Calu3 (cell line): ENCODE results near the gene VASP. TPM values are rescaled to one million over a fixed set of nuclear protein-coding genes. Genes with fewer than 3 reads are reported as not detected.

Experiments used
- Bru-seq: library from RNA; stranded (reverse); fragments of 400-500 nt; gene quantifications from one replicate; lab custom pipeline; 2021; lab: Mats Ljungman, UMichigan
- BruChase-seq, 2 experiments: library from RNA; stranded (reverse); fragments of 400-500 nt; gene quantifications; one replicate each; lab custom pipeline; 2021; lab: Mats Ljungman, UMichigan
- BruUV-seq: library from RNA; stranded (reverse); fragments of 400-500 nt; replicated peaks from 2 replicates; lab custom pipeline; 2021; lab: Mats Ljungman, UMichigan
- CTCF ChIA-PET: fragments of 300-600 bp; sonication (Branson Sonifier 250); formaldehyde crosslinking; loops from one replicate; lab custom pipeline; 2022; ENCODE audit warnings: antibody characterized with exemption; lab: Charles Lee
- DNase-seq: peaks from one replicate; pipeline ENCODE4 v3.0.0; 2022
- H3K27ac Mint-ChIP-seq: one replicate; pipeline ENCODE4 v1.8.0; 2022; ENCODE audit warnings: mixed read lengths; ENCODE audit not compliant: unreplicated experiment
- H3K27me3 Mint-ChIP-seq: one replicate; pipeline ENCODE4 v1.8.0; 2022; ENCODE audit warnings: mixed read lengths; ENCODE audit not compliant: unreplicated experiment
- H3K36me3 Mint-ChIP-seq: one replicate; pipeline ENCODE4 v1.8.0; 2022; ENCODE audit warnings: mild to moderate bottlenecking, moderate library complexity, mixed read lengths; ENCODE audit not compliant: insufficient read depth, unreplicated experiment
- H3K4me1 Mint-ChIP-seq: one replicate; pipeline ENCODE4 v1.8.0; 2022; ENCODE audit warnings: mild to moderate bottlenecking, low read depth, mixed read lengths; ENCODE audit not compliant: unreplicated experiment
- H3K4me3 Mint-ChIP-seq: one replicate; pipeline ENCODE4 v1.8.0; 2022; ENCODE audit warnings: mild to moderate bottlenecking, low read depth, moderate library complexity, mixed read lengths; ENCODE audit not compliant: unreplicated experiment
- H3K9me3 Mint-ChIP-seq: one replicate; pipeline ENCODE4 v1.8.0; 2022; ENCODE audit warnings: low read depth, mixed read lengths; ENCODE audit not compliant: unreplicated experiment
- CTCF ChIP-seq: fragments of 200-600 bp; IDR thresholded peaks from one replicate; pipeline ENCODE4 v1.8.0; 2022; ENCODE audit warnings: antibody characterized with exemption; ENCODE audit not compliant: unreplicated experiment
- intact Hi-C: fragments of 100-400 bp; cut with micrococcal nuclease; formaldehyde crosslinking; loops from one replicate; pipeline ENCODE4 v1.10.0; 2022; ENCODE audit not compliant: unreplicated experiment
- long read RNA-seq: library from polyadenylated mRNA; stranded (forward); transcript quantifications from one replicate; pipeline ENCODE4 v2.0.0, GENCODE V29; 2022
- total RNA-seq: library from RNA; stranded (reverse); gene quantifications from 2 replicates; pipeline ENCODE4 v1.2.3, GENCODE V29; 2022

VASP gene
- total RNA-seq = 194 and 219 TPM in 2 replicates
- Bru-seq, nascent RNA = percentile 89 among the genes with signal in this experiment
- BruChase-seq, experiment 1, labeled RNA remaining after a 6-hour chase = percentile 94 among the genes with signal in this experiment
- BruChase-seq, experiment 2, labeled RNA remaining after a 2-hour chase = percentile 91 among the genes with signal in this experiment
- long read RNA-seq, transcript VASP-201 (13 exons, 2,305 nt) = major isoform, 107 of 190 reads
- long read RNA-seq, partial matches to known transcripts = 27 of 190 reads
- long read RNA-seq, other reads (novel, unspliced or antisense) = 55 of 190 reads

GRCh38 chr19:45506989-45507871, at the start of gene VASP:
VASP (plus strand) TSS chr19:45507479; CDS start chr19:45507772, 293 bp downstream.
- Mint-ChIP-seq H3K27ac (peak within 1 kb of the TSS; percentile 98), H3K4me3 (peak within 1 kb of the TSS; percentile 84), H3K9me3 (no peaks in the 10 kb centered on the region), H3K4me1 (peaks cover 40% of the 10 kb centered on the region), H3K36me3 (peaks cover 71% of the 10 kb centered on the region), H3K27me3 (no peaks in the 10 kb centered on the region)
- no peak for TF ChIP-seq CTCF
- no TSS peak for BruUV-seq
- CTCF ChIA-PET = interaction anchor here (0.7 to 1.6 kb wide), 2 partner anchors 29 to 135 kb away, joined by 6 to 7 read pairs; no protein-coding TSS in a partner anchor
- intact Hi-C loops = loop anchor here (5.0 kb wide), 1 partner anchor 135 kb away; no protein-coding TSS in a partner anchor
- peak; percentile 93 for DNase-seq

GRCh38 chr19:45457776-45458175, 49.5 kb upstream of the VASP start:
- peaks cover 58% of the 10 kb centered on the region for H3K4me1 Mint-ChIP-seq
- H3K9me3 Mint-ChIP-seq = no peaks in the 10 kb centered on the region
- H3K27ac Mint-ChIP-seq = peak overlapping the region; percentile 31
- intact Hi-C loops = no loop called here
- H3K4me3 Mint-ChIP-seq = no peak overlapping the region
- BruUV-seq = no TSS peak
- peaks cover 25% of the 10 kb centered on the region for H3K36me3 Mint-ChIP-seq
- no peaks in the 10 kb centered on the region for H3K27me3 Mint-ChIP-seq
- no peak for TF ChIP-seq CTCF
- CTCF ChIA-PET = interaction anchor here (0.7 kb wide), 2 partner anchors 11 to 29 kb away, joined by 3 to 4 read pairs; no protein-coding TSS in a partner anchor
- DNase-seq = no peak

GRCh38 chr19:45460807-45461347, 46.4 kb upstream of the VASP start:
- H3K27me3 Mint-ChIP-seq = peaks cover 13% of the 10 kb centered on the region
- CTCF ChIA-PET = no interaction called here
- H3K36me3 Mint-ChIP-seq = peaks cover 15% of the 10 kb centered on the region
- H3K4me1 Mint-ChIP-seq = peaks cover 42% of the 10 kb centered on the region
- no TSS peak for BruUV-seq
- no peak overlapping the region for H3K27ac Mint-ChIP-seq
- no peak overlapping the region for H3K4me3 Mint-ChIP-seq
- no peaks in the 10 kb centered on the region for H3K9me3 Mint-ChIP-seq
- TF ChIP-seq CTCF = no peak
- no peak for DNase-seq
- intact Hi-C loops = no loop called here

GRCh38 chr19:45462174-45462573, 45.1 kb upstream of the VASP start:
- intact Hi-C loops = no loop called here
- Mint-ChIP-seq H3K27ac (no peak overlapping the region), H3K27me3 (peaks cover 13% of the 10 kb centered on the region), H3K4me3 (no peak overlapping the region), H3K4me1 (peaks cover 32% of the 10 kb centered on the region), H3K9me3 (no peaks in the 10 kb centered on the region), H3K36me3 (peaks cover 21% of the 10 kb centered on the region)
- CTCF ChIA-PET = no interaction called here
- no peak for DNase-seq
- no peak for TF ChIP-seq CTCF
- no TSS peak for BruUV-seq
